ENCODE data around the gene ATP6V0E1.

The ATP6V0E1 gene

GRCh38 chr5:172957458-172957857, 26.1 kb upstream of the ATP6V0E1 start:
- no peak for DNase-seq

GRCh38 chr5:172958331-172959046, 25.1 kb upstream of the ATP6V0E1 start:
- DNase-seq, result peak; percentile 75

DNA sequence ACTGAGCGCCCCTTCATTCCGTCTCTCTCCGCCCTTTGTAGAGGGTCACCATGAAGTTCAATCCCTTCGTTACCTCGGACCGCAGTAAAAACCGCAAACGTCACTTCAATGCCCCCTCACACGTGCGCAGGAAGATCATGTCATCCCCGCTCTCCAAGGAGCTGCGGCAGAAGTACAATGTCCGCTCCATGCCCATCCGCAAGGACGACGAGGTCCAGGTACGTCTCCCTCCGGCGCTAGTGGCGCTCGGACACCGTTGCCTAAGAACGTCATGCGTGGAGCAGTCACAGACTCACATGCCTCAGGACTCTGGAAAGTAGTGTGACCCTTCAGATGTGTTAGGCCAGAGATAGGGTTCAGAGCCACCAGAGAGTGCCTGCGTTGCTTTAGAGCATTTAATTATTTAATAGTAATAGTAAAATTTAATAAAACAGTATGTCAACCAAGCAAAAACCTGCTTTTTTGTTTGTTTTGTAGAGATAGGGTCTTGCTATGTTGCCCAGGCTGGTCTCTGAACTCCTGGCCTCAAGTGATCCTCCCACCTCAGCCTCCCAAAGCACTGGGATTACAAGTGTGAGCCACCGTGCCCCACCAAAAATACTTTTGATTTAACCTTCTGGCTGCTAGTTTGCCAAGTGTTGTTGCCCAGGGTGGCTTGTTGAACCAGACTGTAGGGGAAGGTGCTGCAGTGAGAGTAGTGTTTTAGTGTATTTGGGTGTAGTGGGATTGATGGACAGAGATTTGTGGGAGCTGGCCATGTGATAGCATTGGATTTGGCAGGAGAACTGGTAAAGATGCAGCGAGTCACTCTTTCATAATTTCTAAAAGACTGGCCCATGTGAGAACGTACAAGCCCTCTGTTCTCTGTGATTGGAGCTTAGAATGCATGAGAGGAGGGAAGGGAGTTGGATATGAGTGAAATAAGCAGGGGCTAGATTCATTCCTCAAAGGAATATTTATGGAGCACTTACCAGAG, 23.5 kb upstream of the ATP6V0E1 start:
- no peak for DNase-seq

DNA sequence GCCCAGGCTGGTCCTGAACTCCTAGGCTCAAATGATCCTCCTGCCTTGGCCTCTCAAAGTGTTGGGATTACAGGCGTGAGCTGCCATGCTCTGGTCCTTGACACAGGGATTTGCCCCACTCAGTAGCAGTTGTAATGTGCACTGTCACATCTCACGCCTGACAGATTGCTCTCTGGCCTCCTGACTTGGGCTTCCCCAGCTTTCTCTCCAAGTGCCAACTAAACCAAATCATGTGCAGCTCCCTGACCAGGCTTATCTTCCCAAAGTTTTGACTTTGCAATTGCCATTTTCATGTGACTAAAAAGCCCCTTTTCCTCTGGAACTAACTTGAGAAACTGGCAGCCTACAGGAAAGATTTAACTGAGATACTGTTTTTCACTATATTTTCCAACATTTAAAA, 13.7 kb upstream of the ATP6V0E1 start:
- DNase-seq, result no peak

GRCh38 chr5:172971482-172971881, 12.1 kb upstream of the ATP6V0E1 start:
- DNase-seq, result no peak

DNA sequence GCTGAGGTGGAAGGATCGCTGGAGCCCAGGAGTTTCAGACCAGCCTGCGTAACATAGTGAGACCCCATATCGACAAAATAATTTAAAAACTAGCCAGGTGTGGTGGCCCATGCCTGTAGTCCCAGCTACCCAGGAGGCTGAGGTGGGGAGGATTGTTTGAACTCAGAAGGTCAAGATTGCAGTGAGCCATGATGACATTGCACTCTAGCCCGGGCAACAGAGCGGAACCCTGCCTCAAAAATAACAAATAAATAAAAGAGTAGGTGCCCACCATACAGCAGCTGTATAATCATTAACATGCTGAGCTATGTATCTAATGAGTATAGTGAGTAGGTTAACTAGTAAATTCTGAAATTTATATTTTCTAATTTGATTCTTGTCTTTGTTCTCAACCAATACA, 11.0 kb upstream of the ATP6V0E1 start:
- DNase-seq, result no peak

DNA sequence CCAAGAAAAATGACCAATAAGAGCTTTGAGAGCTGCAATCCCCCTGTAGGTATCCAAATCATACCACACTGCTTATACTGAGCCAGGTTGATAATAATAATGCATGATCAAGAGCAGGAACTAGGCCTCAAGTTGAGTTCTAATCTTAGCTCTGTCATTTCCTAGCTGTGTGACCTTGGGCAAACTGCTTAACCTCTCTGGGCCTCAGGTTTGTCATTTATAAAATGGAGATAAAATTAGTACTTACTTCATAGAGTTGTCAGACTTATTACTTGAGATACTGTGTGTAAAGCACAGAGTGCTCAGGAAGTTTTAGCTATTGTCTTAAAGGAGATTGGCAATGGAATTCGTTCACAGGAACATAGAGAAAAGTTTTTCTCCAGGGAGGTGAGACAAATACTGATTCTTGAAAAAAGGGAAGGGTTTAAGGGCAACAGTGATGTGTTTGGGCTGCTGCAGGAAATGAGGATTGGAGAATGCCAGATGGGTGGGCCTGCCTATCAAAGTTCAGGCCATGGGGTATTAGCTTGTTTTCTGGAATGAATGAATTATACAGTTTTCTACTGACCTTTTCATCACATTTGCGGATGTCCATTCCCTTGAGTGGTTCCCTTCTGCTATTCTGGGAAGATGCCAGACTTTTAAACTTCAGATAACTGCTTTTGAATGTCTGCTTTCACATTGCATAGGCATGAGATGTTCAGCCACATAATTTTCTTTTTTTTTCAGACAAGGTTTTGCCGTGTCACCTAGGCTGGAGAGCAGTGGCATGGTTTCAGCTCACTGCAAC, 10.2 kb upstream of the ATP6V0E1 start:
- no peak for DNase-seq

DNA sequence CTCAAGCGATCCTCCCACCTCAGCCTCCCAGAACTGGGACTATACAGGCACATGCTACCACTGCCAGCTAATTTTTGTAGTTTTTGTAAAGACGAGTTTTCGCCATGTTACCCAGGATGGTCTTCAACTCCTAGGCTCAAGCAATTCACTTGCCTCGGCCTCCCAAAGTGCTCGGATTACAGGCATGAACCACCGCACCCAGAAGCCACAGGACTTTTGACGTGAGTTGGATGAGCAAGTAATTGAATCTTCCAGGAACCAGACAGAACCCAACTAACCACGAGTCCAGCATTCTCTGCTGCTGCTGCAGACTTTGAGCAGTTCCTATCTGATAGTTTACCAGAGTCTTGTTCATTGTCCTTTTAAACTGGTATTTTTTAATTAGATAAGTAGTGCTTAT, 9.6 kb upstream of the ATP6V0E1 start:
- DNase-seq, result no peak

DNA sequence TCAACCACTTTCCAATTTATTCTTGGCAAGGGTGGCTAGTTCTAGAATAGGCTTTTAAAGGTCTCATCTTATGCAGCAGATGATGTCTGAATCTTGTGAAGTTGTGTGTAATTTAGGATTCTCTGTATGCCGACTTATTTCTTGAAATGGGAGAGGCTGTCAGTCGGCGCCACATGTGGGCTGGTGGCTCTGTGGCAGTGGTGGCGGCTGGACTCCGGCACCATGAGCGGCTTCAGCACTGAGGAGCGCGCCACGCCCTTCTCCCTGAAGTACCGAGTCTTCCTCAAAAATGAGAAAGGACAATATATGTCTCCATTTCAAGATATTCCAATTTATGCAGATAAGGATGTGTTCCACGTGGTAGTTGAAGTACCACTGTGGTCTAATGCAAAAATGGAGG, 8.3 kb upstream of the ATP6V0E1 start:
- no peak for DNase-seq

- DNase-seq, result no peak
Measured at GRCh38 chr5:172979778-172980177, 3.8 kb upstream of the ATP6V0E1 start.

DNA sequence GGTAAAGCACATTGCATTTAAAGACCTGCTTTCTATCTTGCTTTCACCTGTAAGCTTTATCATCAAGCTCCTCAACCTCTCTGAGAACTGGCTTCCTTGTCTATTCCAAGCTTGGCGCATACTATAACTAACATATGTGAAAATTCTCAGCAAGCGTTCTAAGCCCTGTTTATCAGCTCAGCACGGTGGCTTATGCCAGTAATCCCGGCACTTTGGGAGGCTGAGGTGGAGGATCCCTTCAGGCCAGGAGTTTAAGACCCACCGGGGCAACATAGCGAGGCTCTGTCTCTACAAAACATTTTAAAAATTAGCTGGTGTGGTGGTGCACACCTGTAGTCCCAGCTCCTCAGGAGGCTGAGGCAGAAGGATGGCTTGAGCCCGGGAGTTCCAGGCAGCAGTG, 1.6 kb upstream of the ATP6V0E1 start:
- DNase-seq, result no peak

GRCh38 chr5:172984244-172984953, 828 bp downstream of the ATP6V0E1 start:
- DNase-seq, result peak; percentile 81

GRCh38 chr5:172985596-172985995, 2.0 kb downstream of the ATP6V0E1 start:
- no peak for DNase-seq

DNA sequence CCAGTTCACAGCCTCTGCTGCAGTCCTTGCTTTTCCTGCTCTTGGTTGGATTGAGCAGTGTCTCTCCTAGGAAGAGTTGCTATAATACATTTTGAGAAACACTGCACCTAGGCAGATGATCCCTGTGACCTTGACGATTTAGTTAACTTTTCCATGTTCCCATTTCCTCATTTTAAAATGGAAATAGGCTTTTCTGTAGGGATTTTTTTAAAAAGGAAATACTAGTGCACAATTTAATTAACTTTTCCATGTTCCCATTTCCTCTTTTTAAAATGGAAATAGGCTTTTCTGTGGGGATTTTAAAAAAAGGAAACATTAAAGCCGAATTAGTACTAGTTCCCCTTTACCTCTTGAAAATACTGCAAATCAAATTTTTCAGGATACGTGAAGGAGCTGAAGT, 4.7 kb downstream of the ATP6V0E1 start:
- no peak for DNase-seq

- DNase-seq, result no peak
Measured at GRCh38 chr5:172990776-172991175, 7.2 kb downstream of the ATP6V0E1 start.

DNA sequence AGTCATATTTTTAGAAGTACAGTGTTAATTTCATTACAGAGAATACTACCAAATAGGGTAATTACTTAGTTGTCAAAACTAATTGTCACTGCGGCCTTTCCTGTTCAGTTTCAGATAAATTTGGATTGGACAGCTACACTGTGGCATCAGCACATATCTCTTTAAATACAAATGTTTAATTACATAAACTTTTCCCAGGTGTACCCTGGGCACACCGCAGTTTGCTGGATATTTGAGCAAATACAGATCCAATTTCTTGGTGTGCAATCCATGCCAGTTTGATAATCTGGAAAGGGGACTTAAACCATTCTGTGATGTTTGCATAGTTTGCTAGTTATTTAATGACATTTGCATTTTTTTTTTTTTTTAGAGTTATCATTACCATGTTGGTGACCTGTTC, 10.8 kb downstream of the ATP6V0E1 start:
- no peak for DNase-seq

DNA sequence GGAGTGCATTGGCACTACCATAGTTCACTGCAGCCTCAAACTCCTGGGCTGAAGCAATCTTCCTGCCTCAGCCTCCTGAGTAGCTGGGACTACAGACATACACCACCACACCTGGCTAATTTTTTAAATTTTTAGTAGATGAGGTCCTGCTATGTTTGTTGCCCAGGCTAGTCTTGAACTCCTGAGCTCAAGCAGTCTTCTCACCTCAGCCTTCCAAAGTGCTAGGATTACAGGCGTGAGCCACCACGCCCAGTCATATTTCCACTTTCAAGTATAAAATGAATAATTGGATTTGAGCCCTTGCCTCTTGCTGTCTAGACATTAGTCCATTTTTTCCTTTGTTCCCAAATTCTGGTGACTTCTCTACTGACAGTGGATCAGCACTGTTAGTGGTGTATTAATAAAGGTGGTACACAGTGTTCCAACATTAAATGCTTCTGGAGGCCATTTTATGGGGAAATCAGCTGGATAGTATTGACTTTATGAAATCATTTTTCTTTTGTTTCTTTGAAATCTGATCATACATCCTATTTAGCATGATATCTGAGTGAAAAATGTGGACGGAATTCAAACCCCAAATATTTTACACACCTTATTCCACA, 15.9 kb downstream of the ATP6V0E1 start:
- no peak for DNase-seq

GRCh38 chr5:172999974-173000373, 16.4 kb downstream of the ATP6V0E1 start:
- DNase-seq, result no peak

DNA sequence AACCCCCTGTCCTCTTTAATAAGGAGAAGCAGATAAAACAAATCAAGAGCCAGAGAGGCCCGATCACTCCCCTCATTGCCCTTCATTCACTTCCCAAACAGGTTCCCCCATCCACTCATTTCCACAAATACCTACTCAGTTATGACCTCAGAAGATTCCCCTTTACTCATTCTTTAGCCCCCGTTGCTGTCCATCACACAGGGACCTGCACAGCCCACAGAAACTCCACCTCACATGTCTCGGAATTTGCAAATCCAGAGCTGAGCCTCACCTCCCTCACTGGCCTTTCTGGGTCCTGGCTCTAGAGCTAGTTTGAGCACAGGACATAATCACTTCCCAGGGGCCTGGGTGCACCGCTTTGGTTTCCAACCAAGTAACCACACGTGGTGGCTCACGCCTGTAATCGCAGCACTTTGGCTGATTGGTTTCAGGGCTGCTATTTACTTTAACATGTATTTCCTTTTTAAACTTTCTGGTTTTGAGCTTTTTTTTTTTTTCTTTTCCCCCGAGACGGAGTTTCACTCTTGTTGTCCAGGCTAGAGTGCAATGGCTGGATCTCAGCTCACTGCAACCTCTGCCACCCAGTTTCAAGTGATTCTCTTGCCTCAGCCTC, 17.8 kb downstream of the ATP6V0E1 start:
- peak; percentile 42 for DNase-seq

DNA sequence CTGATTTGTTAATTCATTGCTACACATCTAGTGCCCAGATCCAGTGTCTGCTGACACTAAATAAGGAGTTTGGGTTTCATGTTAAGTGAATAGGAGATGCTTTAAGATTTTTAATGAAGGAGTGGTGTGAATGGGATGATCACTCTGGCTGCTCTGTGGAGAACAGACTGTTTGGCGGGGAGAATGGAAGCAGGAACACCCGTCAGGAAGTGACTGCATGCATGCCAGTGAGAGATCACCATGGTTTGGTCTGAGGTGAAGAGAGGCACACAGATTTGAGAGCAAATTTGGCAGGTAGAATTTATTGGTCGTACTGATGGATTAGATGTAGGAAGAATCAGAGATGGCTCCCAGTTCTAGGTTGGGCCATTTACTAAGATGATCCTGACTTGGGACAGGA, 19.8 kb downstream of the ATP6V0E1 start:
- DNase-seq, result no peak

DNA sequence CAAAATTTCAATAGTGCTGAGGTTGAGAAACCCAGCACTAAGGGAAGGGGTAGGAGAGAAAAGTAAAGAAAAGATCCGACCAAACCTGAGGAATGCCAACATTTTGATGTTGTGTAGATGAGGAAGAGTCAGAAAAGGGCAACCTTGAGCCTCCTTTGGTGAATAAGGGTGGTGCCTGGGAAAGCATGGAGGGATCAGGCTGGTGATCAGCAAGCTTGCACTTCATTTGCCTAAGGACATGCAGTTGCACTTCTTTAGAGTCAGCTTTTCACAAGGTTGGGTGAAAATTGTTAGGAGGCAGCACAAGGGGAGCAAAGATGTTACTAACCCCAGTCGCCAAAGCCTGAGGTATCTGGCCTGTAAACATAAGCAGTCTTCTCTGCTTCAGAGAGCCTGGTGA, 20.4 kb downstream of the ATP6V0E1 start:
- DNase-seq, result no peak

DNA sequence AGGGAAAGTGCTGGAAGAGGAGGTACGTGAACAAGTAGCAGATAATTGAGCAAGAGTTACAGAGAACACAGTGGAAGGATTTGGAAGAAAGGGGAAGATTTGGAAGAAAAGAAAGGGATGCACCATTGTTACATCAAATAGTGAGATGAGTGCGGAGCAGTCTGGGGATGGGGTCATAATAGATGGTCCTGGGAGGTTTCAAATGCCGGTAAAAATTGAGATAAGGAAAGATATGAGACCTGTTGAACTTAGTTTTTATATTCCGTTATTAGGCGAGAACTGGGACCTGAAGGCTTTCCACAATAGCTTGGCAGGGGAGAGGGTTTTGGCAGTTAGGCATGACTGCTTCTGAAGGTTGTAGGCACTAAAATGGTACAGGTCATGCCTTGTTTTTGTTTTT, 20.9 kb downstream of the ATP6V0E1 start:
- no peak for DNase-seq
